Measurements from ENCODE around the gene DHDDS. TPM values are rescaled to one million over a fixed set of nuclear protein-coding genes. Genes with fewer than 3 reads are reported as not detected.

The DHDDS gene
- total RNA-seq, 1 donor from 2014 or later, result 78.3 TPM

DNA sequence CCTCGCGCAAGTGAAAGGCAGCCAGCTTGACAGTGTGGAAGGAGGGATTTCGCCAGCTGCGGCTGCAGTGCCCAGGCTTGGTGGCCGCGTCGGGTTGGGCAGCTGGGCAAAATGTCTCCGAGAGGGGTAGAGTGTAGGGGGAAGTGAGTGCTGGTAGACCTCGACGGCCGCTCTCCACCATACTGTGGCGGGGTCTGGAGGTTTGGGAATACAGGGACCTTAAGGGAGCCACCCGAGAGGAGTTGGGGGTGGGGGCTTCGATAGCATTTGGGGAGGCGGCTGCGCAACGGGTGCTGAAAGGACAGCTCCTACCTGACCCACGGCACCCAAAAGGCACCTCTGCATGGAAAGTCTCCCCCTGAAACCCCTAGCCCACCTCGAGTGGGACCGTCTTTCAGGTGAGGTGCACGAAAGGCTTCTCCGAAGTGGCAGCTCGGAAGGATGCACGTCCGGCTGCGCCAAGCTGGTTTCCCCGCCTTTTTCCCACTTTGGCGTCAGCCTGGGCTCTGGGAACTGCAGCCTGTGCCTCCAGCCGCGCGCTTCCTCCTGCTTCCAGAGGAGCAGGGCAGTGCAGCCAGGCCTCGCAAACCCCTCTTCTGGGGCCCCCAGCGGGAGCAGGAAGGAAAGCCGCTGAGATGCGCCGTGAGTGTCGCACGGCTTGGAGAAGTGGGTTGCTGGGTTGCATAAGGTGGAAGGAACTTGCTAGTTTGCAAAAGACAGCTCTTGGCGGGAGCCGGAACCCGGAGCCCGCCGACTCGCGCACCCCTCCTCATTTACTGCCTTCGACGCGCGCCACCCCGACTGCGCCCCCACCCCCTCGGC, 39.6 kb downstream of the DHDDS start:
- TF ChIP-seq, protein P1, sequence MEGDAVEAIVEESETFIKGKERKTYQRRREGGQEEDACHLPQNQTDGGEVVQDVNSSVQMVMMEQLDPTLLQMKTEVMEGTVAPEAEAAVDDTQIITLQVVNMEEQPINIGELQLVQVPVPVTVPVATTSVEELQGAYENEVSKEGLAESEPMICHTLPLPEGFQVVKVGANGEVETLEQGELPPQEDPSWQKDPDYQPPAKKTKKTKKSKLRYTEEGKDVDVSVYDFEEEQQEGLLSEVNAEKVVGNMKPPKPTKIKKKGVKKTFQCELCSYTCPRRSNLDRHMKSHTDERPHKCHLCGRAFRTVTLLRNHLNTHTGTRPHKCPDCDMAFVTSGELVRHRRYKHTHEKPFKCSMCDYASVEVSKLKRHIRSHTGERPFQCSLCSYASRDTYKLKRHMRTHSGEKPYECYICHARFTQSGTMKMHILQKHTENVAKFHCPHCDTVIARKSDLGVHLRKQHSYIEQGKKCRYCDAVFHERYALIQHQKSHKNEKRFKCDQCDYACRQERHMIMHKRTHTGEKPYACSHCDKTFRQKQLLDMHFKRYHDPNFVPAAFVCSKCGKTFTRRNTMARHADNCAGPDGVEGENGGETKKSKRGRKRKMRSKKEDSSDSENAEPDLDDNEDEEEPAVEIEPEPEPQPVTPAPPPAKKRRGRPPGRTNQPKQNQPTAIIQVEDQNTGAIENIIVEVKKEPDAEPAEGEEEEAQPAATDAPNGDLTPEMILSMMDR (IDR thresholded peaks at IDR 0.05), result no peak
- no peaks in the 10 kb centered on the region for H3K27me3 Mint-ChIP-seq (ENCODE audit: low read depth)
- peaks cover 27% of the 10 kb centered on the region for H3K36me3 Mint-ChIP-seq (ENCODE audit: low read depth)
- H3K9me3 Mint-ChIP-seq (ENCODE audit: low read depth), result no peaks in the 10 kb centered on the region
- peak overlapping the region; percentile 84 for H3K4me3 Mint-ChIP-seq (ENCODE audit: unreplicated experiment)
- H3K27ac Mint-ChIP-seq (ENCODE audit: unreplicated experiment), result peak overlapping the region; percentile 98
- peaks cover 44% of the 10 kb centered on the region for H3K4me1 Mint-ChIP-seq (ENCODE audit: low read depth)
- DNase-seq (ENCODE audit: low spot score), result peak; percentile 94

DNA sequence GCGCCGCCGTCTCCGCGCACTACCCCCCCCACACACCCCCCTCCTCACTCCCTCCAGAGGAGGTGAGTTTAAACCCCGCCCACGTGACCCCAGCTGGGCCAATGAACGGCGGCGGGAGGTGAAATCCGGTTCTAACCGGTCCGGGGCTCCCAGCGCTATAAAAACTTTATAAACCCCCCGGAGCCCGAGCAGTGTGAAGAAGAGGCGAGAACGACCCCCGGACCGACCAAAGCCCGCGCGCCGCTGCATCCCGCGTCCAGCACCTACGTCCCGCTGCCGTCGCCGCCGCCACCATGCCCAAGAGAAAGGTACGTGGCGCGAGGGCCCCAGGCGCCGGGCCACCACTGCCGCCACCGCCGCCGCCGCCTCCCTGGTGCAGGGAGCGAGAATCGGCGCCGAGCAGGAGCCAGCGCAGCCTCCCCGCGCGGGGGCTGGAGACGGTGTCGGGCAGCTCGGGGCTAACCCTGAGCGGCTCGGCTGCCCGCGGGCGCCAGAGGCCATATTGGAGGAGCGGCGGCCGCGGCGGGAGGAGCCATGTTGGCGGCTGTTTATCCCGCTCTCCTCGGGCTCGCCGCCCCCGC, 40.3 kb downstream of the DHDDS start, which contains the start of gene HMGN2:
TSS of gene HMGN2 (plus strand) at position 121 of the 581 bp plus-strand sequence. CDS start at position 294, 173 bp downstream.
- H3K27me3 Mint-ChIP-seq (ENCODE audit: low read depth), result no peaks in the 10 kb centered on the region
- peak; percentile 95 for DNase-seq (ENCODE audit: low spot score)
- peaks cover 25% of the 10 kb centered on the region for H3K36me3 Mint-ChIP-seq (ENCODE audit: low read depth)
- TF ChIP-seq, protein P1 (IDR thresholded peaks at IDR 0.05), result no peak
- H3K4me1 Mint-ChIP-seq (ENCODE audit: low read depth), result peaks cover 44% of the 10 kb centered on the region
- no peaks in the 10 kb centered on the region for H3K9me3 Mint-ChIP-seq (ENCODE audit: low read depth)
- peak within 1 kb of the TSS; percentile 98 for H3K27ac Mint-ChIP-seq (ENCODE audit: unreplicated experiment)
- H3K4me3 Mint-ChIP-seq (ENCODE audit: unreplicated experiment), result peak within 1 kb of the TSS; percentile 85

DNA sequence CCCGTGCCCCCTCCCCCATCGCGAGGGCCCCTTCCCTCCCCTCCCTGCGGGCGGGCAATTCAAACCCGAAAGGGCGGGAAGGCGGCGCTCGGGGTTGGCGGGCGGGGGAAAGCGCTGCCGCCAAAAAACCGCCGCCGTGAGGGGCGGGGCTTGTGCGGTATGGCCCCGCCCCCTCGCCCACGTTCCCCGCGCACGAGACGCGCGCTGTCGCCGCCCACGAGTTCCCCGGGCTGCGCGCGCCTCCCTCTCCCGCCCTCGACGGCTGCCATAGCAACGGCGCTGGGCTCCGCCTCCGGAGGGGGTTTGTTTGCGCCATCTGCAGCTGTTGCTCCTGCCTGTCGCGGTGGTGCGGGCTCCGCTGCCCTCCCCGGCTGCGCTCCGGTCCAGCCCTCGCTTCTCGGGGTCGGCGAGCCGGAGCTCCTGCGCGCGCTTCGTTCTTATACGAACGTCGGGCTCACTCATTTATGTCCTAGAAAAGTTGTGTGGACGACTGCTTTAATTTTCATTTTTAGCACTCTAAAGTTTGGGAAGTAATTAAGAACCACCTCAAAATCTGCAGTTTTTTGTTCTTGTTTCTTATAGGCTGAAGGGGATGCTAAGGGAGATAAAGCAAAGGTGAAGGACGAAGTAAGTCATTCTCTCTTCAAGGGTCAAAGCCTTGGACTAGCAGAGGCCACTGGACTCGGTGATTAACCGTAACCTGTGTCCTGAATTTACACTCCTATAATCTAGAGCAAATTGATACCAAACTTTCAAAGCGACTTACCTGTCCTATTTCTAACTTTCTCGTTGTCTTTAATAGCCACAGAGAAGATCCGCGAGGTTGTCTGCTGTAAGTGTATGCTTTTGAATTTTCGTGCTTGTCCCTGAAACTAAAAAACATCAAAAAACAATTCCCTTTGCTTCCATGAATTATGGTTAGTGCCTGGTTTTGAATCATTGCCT, 41.1 kb downstream of the DHDDS start:
- H3K4me3 Mint-ChIP-seq (ENCODE audit: unreplicated experiment), result peak overlapping the region; percentile 85
- peaks cover 25% of the 10 kb centered on the region for H3K36me3 Mint-ChIP-seq (ENCODE audit: low read depth)
- DNase-seq (ENCODE audit: low spot score), result peak; percentile 98
- no peaks in the 10 kb centered on the region for H3K27me3 Mint-ChIP-seq (ENCODE audit: low read depth)
- TF ChIP-seq, protein P1 (IDR thresholded peaks at IDR 0.05), result no peak
- no peaks in the 10 kb centered on the region for H3K9me3 Mint-ChIP-seq (ENCODE audit: low read depth)
- peak overlapping the region; percentile 73 for H3K27ac Mint-ChIP-seq (ENCODE audit: unreplicated experiment)
- peaks cover 44% of the 10 kb centered on the region for H3K4me1 Mint-ChIP-seq (ENCODE audit: low read depth)

DNA sequence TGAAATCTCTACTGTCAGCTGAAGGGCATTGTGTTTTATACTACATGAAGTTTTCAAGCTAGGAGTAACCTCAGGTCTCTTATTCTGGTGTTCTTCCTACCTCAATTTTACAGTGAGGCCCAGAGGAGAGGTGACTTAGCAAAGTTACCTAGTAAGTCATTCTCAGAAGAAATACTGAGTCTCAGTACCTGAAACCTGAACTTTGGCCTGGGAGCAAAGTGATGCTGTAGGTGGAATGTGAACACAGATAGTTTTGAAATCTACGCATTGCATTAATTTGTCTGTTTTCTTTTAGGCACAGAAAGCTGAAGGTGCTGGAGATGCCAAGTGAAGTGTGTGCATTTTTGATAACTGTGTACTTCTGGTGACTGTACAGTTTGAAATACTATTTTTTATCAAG, 42.7 kb downstream of the DHDDS start:
- Mint-ChIP-seq H3K27ac (ENCODE audit: unreplicated experiment) (peak overlapping the region; percentile 27), H3K9me3 (ENCODE audit: low read depth) (no peaks in the 10 kb centered on the region), H3K4me1 (ENCODE audit: low read depth) (peaks cover 44% of the 10 kb centered on the region), H3K36me3 (ENCODE audit: low read depth) (peaks cover 27% of the 10 kb centered on the region), H3K4me3 (ENCODE audit: unreplicated experiment) (no peak overlapping the region), H3K27me3 (ENCODE audit: low read depth) (no peaks in the 10 kb centered on the region)
- no peak for DNase-seq (ENCODE audit: low spot score)
- TF ChIP-seq, protein P1 (IDR thresholded peaks at IDR 0.05), result no peak

DNA sequence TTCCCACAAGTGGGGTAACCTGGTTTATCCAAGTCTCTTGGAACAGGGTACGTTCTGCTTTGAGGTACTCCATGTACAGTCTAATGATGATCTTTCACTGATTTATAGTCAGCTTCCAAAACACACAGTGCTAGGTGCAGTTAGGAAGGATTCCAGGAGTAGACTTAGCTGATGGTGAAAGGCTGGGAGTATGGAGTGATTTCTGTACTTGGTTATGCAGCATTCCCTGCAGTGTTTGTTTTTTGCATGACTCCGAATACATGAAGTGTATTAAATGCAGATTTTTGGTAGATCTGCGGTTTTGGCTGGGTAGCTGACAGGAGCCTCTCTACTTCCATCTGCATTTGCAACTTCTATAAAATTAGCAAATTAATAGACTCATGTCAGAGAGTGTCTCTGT, 43.9 kb downstream of the DHDDS start:
- H3K27ac Mint-ChIP-seq (ENCODE audit: unreplicated experiment), result no peak overlapping the region
- H3K36me3 Mint-ChIP-seq (ENCODE audit: low read depth), result peaks cover 26% of the 10 kb centered on the region

More for the DNA sequence above, 43.9 kb downstream of the DHDDS start:
- no peaks in the 10 kb centered on the region for H3K27me3 Mint-ChIP-seq (ENCODE audit: low read depth)
- peaks cover 36% of the 10 kb centered on the region for H3K4me1 Mint-ChIP-seq (ENCODE audit: low read depth)
- no peaks in the 10 kb centered on the region for H3K9me3 Mint-ChIP-seq (ENCODE audit: low read depth)
- no peak for DNase-seq (ENCODE audit: low spot score)
- TF ChIP-seq, protein P1 (IDR thresholded peaks at IDR 0.05), result no peak
- H3K4me3 Mint-ChIP-seq (ENCODE audit: unreplicated experiment), result no peak overlapping the region
